Naive thymus-derived CD4-positive, alpha-beta T cell (primary cell): ENCODE data around the gene APLP2. TPM values are rescaled to one million over a fixed set of nuclear protein-coding genes. Genes with fewer than 3 reads are reported as not detected.
"Not testable (repeated sequence)": the region's sequence is repeated elsewhere in the genome, so short reads cannot be mapped to it uniquely, and the experiment has no call there.

ENCODE experiments used
- ATAC-seq: fragments of 150-1000 bp; cut with Tn5 transposase; 2 replicates; pipeline ENCODE4 v1.10.0; 2021; ENCODE audit warnings: mild to moderate bottlenecking, moderate library complexity
- CTCF ChIA-PET: fragments of 350-600 bp; sonication (Branson Sonifier 250); formaldehyde crosslinking; loops from one replicate; lab custom pipeline; 2021; ENCODE audit warnings: antibody characterized with exemption; lab: Charles Lee
- POLR2A ChIA-PET: fragments of 350-600 bp; sonication (Branson Sonifier 250); formaldehyde crosslinking; loops from one replicate; lab custom pipeline; 2021; ENCODE audit warnings: antibody characterized with exemption, inconsistent platforms; lab: Charles Lee
- DNase-seq, 9 donors: peaks; one replicate each; pipeline versions ENCODE4 v3.0.0 to v3.0.0-alpha.2; 2020 to 2022; ENCODE audit warnings: mixed read lengths in 1 of 9
- H3K27ac ChIP-seq: one replicate; pipeline ENCODE4 v1.7.0; 2013; ENCODE audit warnings: mild to moderate bottlenecking, low read depth, low read length, moderate library complexity
- H3K27me3 ChIP-seq, 2 donors: one replicate each; pipeline ENCODE4 v1.7.0; 2013; ENCODE audit warnings: low read length in 2 of 2, mild to moderate bottlenecking in 2 of 2, moderate library complexity in 2 of 2; ENCODE audit not compliant: control insufficient read depth in 2 of 2, insufficient read depth in 2 of 2
- H3K36me3 ChIP-seq, 3 experiments: 1 replicate in 2 of 3; 2 replicates in 1 of 3; pipeline ENCODE4 v1.7.0; 2013; ENCODE audit warnings: low read length in 3 of 3, mild to moderate bottlenecking in 3 of 3, moderate library complexity in 1 of 3; ENCODE audit not compliant: insufficient read depth in 3 of 3, control insufficient read depth in 2 of 3
- H3K4me1 ChIP-seq, 2 donors: one replicate each; pipeline ENCODE4 v1.7.0; 2013; ENCODE audit warnings: low read length in 2 of 2, mild to moderate bottlenecking in 2 of 2, moderate library complexity in 1 of 2; ENCODE audit not compliant: control insufficient read depth in 2 of 2, insufficient read depth in 2 of 2
- H3K4me3 ChIP-seq: 2 replicates; pipeline ENCODE4 v1.7.0; 2013; ENCODE audit warnings: mild to moderate bottlenecking, low read length
- H3K9me3 ChIP-seq, 3 experiments: 1 replicate in 2 of 3; 2 replicates in 1 of 3; pipeline ENCODE4 v1.7.0; 2013; ENCODE audit warnings: low read length in 3 of 3; ENCODE audit not compliant: control insufficient read depth in 2 of 3
- H3K27ac Mint-ChIP-seq, 9 donors: one replicate each; pipeline ENCODE4 v1.8.0; 2020 to 2022; ENCODE audit warnings: mixed read lengths in 9 of 9, mild to moderate bottlenecking in 8 of 9, moderate library complexity in 5 of 9, inconsistent platforms in 2 of 9
- H3K27me3 Mint-ChIP-seq, 5 donors: one replicate each; pipeline ENCODE4 v1.8.0; 2021 to 2022; ENCODE audit warnings: mixed read lengths in 5 of 5, mild to moderate bottlenecking in 1 of 5
- H3K36me3 Mint-ChIP-seq, 5 donors: one replicate each; pipeline ENCODE4 v1.8.0; 2020 to 2022; ENCODE audit warnings: mixed read lengths in 5 of 5, mild to moderate bottlenecking in 3 of 5, inconsistent platforms in 1 of 5
- H3K4me1 Mint-ChIP-seq, 7 donors: one replicate each; pipeline ENCODE4 v1.8.0; 2020 to 2022; ENCODE audit warnings: mixed read lengths in 7 of 7, mild to moderate bottlenecking in 3 of 7, inconsistent platforms in 1 of 7
- H3K4me3 Mint-ChIP-seq, 10 donors: one replicate each; pipeline ENCODE4 v1.8.0; 2020 to 2022; ENCODE audit warnings: mild to moderate bottlenecking in 10 of 10, mixed read lengths in 10 of 10, moderate library complexity in 6 of 10, inconsistent platforms in 2 of 10
- H3K9me3 Mint-ChIP-seq, 11 donors: one replicate each; pipeline ENCODE4 v1.8.0; 2020 to 2022; ENCODE audit warnings: mixed read lengths in 11 of 11, mild to moderate bottlenecking in 4 of 11, inconsistent platforms in 1 of 11, moderate library complexity in 1 of 11
- intact Hi-C, 2 donors: fragments of 100-400 bp; cut with micrococcal nuclease; formaldehyde crosslinking; loops; one replicate each; pipeline ENCODE4 v1.15.1; 2023
- polyA plus RNA-seq, 2 donors: library from polyadenylated mRNA; unstranded; fragments of 300-500 nt; fragmentation: Illumina TruSeq; gene quantifications; one replicate each; pipeline ENCODE4 v1.2.3, GENCODE V29; 2021
- total RNA-seq, 6 experiments: library from RNA in 5 of 6; stranded (reverse) in 5 of 6; gene quantifications; 1 replicate in 5 of 6; 2 replicates in 1 of 6; pipeline ENCODE4 v1.2.3 and lab custom pipeline; 2021 to 2026

APLP2 gene
- total and polyA plus RNA-seq, 7 experiments from 2014 or later = 26.6 to 172 (median 46.3) TPM

DNA sequence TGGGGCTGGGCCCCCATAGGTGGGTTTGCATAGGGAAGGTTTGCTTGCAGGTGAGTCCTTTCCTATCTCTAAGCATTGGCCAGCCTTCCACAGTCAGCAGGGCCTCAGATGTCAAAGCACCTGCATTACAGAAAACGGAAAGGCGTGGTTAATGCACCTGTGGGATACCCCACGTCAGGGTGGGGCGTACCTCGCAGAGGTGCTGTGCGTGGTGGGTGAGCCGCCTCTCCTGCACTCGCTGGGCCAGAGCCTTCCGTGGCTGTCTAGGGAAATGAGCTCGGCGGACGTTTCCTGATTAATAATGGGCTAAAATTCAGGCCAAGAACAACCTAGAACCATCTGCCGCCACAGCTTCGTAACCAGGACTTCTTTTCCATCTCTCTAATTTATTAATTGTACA, 122.2 kb downstream of the APLP2 start:
- Mint-ChIP-seq H3K27me3 (no peaks in the 10 kb centered on the region), H3K4me3 (no peak overlapping the region), H3K27ac (no peak overlapping the region), H3K36me3 (no peaks in the 10 kb centered on the region), H3K4me1 (no peaks in the 10 kb centered on the region), H3K9me3 (no peaks in the 10 kb centered on the region)
- ChIA-PET CTCF (no interaction called here), POLR2A (no interaction called here)
- no peaks in the 10 kb centered on the region for H3K4me1 ChIP-seq
- H3K36me3 ChIP-seq = no peaks in the 10 kb centered on the region
- DNase-seq (no peak), ATAC-seq (no peak)
- no peak overlapping the region for H3K4me3 ChIP-seq
- intact Hi-C loops = no loop called here
- no peaks in the 10 kb centered on the region for H3K27me3 ChIP-seq
- H3K9me3 ChIP-seq = no peaks in the 10 kb centered on the region
- H3K27ac ChIP-seq = no peak overlapping the region

DNA sequence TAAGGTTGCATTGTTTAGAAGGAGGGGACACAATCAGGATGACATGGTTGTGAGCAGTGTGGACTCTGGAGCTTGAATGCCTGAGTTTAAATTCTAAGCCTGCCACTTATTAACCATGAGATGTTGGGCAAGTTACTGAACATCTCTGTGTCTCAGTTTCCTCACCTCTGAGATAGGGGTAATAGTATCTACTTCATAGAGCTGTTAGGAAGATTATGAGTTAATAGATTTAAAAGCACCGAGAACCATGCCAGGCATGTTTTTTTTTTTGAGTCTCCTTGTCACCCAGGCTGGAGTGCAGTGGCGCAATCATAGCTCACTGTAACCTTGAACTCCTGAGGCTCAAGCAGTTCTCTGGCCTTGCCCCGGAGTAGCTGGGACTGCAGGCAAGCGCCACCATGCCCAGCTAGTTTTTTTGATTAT, 123.2 kb downstream of the APLP2 start:
- Mint-ChIP-seq H3K4me3 (no peak overlapping the region), H3K9me3 (no peaks in the 10 kb centered on the region), H3K4me1 (no peaks in the 10 kb centered on the region), H3K36me3 (no peaks in the 10 kb centered on the region), H3K27ac (no peak overlapping the region), H3K27me3 (no peaks in the 10 kb centered on the region)
- DNase-seq (no peak), ATAC-seq (no peak)
- no peaks in the 10 kb centered on the region for H3K4me1 ChIP-seq
- intact Hi-C loops = no loop called here
- no peaks in the 10 kb centered on the region for H3K27me3 ChIP-seq
- no peak overlapping the region for H3K27ac ChIP-seq
- POLR2A ChIA-PET = interaction anchor here (0.6 kb wide), 1 partner anchor 118 kb away, joined by 4 read pairs; no protein-coding TSS in a partner anchor
- H3K36me3 ChIP-seq = no peaks in the 10 kb centered on the region
- no peaks in the 10 kb centered on the region for H3K9me3 ChIP-seq
- CTCF ChIA-PET = no interaction called here
- no peak overlapping the region for H3K4me3 ChIP-seq

- H3K27ac ChIP-seq, H3K4me1 Mint-ChIP-seq, H3K4me3 Mint-ChIP-seq, H3K9me3 ChIP-seq, H3K27ac Mint-ChIP-seq, DNase-seq, CTCF ChIA-PET, H3K27me3 ChIP-seq, H3K4me3 ChIP-seq, intact Hi-C loops, POLR2A ChIA-PET, H3K4me1 ChIP-seq, ATAC-seq, H3K36me3 Mint-ChIP-seq, H3K27me3 Mint-ChIP-seq, H3K9me3 Mint-ChIP-seq, H3K36me3 ChIP-seq: not testable (repeated sequence)
Measured at GRCh38 chr11:130193551-130193950, 123.9 kb downstream of the APLP2 start.

Other genes starting within 250 kb of the APLP2 start
- gene NFRKB, start 174.3 kb upstream of the APLP2 start, total RNA-seq = 10 to 100 TPM; 40.4 to 81.3 (median 56.2) TPM
- 10 to 100 TPM; 24.4 to 42.3 TPM for gene NFRKB, start 174.3 kb upstream of the APLP2 start, polyA plus RNA-seq
- gene PRDM10, start 67.1 kb upstream of the APLP2 start, total RNA-seq = 10 to 100 TPM; 12.4 to 16.3 (median 13.8) TPM
- 1 to 10 TPM; 2.5 to 3.3 TPM for gene PRDM10, start 67.1 kb upstream of the APLP2 start, polyA plus RNA-seq
- gene ST14, start 89.9 kb downstream of the APLP2 start, total RNA-seq = 1 to 10 TPM in 2 of 5 experiments, under 1 TPM in 2, not detected in 1; 0.49 to 8.8 (median 0.93) TPM
- under 1 TPM in 1 of 2 donors, not detected in 1; 0.05 TPM for gene ST14, start 89.9 kb downstream of the APLP2 start, polyA plus RNA-seq
- gene ZBTB44, start 245.0 kb downstream of the APLP2 start, total RNA-seq = 10 to 100 TPM; 45.3 to 83.4 (median 53.5) TPM
- gene ZBTB44, start 245.0 kb downstream of the APLP2 start, polyA plus RNA-seq = 1 to 10 TPM; 5.9 to 6.3 TPM